Calu3 (cell line): ENCODE data around the gene LIMCH1. TPM values are rescaled to one million over a fixed set of nuclear protein-coding genes. Genes with fewer than 3 reads are reported as not detected.
"Not testable (repeated sequence)": the region's sequence is repeated elsewhere in the genome, so short reads cannot be mapped to it uniquely, and the experiment has no call there.

Experiments used
- BruUV-seq: library from RNA; stranded (reverse); fragments of 400-500 nt; replicated peaks from 2 replicates; lab custom pipeline; 2021; lab: Mats Ljungman, UMichigan
- CTCF ChIA-PET: fragments of 300-600 bp; sonication (Branson Sonifier 250); formaldehyde crosslinking; loops from one replicate; lab custom pipeline; 2022; ENCODE audit warnings: antibody characterized with exemption; lab: Charles Lee
- DNase-seq: peaks from one replicate; pipeline ENCODE4 v3.0.0; 2022
- H3K27ac Mint-ChIP-seq: one replicate; pipeline ENCODE4 v1.8.0; 2022; ENCODE audit warnings: mixed read lengths; ENCODE audit not compliant: unreplicated experiment
- H3K27me3 Mint-ChIP-seq: one replicate; pipeline ENCODE4 v1.8.0; 2022; ENCODE audit warnings: mixed read lengths; ENCODE audit not compliant: unreplicated experiment
- H3K36me3 Mint-ChIP-seq: one replicate; pipeline ENCODE4 v1.8.0; 2022; ENCODE audit warnings: mild to moderate bottlenecking, moderate library complexity, mixed read lengths; ENCODE audit not compliant: insufficient read depth, unreplicated experiment
- H3K4me1 Mint-ChIP-seq: one replicate; pipeline ENCODE4 v1.8.0; 2022; ENCODE audit warnings: mild to moderate bottlenecking, low read depth, mixed read lengths; ENCODE audit not compliant: unreplicated experiment
- H3K4me3 Mint-ChIP-seq: one replicate; pipeline ENCODE4 v1.8.0; 2022; ENCODE audit warnings: mild to moderate bottlenecking, low read depth, moderate library complexity, mixed read lengths; ENCODE audit not compliant: unreplicated experiment
- H3K9me3 Mint-ChIP-seq: one replicate; pipeline ENCODE4 v1.8.0; 2022; ENCODE audit warnings: low read depth, mixed read lengths; ENCODE audit not compliant: unreplicated experiment
- intact Hi-C: fragments of 100-400 bp; cut with micrococcal nuclease; formaldehyde crosslinking; loops from one replicate; pipeline ENCODE4 v1.10.0; 2022; ENCODE audit not compliant: unreplicated experiment
- total RNA-seq: library from RNA; stranded (reverse); gene quantifications from 2 replicates; pipeline ENCODE4 v1.2.3, GENCODE V29; 2022
- TF ChIP-seq, protein P1 (sequence below): fragments of 200-600 bp; IDR thresholded peaks from one replicate; pipeline ENCODE4 v1.8.0; 2022; ENCODE audit warnings: antibody characterized with exemption; ENCODE audit not compliant: unreplicated experiment

The LIMCH1 gene
- total RNA-seq, 1 experiment from 2014 or later, result 78.7 TPM

DNA sequence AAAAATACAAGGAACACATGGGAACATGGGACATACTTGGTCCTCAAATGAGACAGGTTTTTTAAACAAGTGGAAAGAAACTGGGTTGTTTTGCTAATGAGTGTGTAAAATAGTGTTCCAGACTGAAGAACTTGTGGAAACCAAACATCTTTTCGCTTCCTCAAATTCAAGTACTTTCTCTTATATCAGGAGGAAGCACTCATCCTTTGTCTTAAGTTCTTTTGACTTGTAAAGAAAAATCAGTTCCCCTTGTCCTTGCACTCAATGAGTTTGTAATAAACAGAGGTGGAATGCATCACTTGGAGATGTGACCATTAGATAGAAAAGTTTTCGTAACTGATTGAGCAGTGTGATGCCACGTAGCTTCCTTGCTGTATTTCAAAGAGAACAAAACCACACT, 109.4 kb downstream of the LIMCH1 start:
- intact Hi-C loops, result loop anchor here (5.0 kb wide), 1 partner anchor 285 kb away; no protein-coding TSS in a partner anchor
- Mint-ChIP-seq H3K27me3 (no peaks in the 10 kb centered on the region), H3K36me3 (peaks cover 8% of the 10 kb centered on the region), H3K4me3 (no peak overlapping the region), H3K27ac (no peak overlapping the region), H3K9me3 (no peaks in the 10 kb centered on the region), H3K4me1 (peaks cover 8% of the 10 kb centered on the region)
- TF ChIP-seq, protein P1, sequence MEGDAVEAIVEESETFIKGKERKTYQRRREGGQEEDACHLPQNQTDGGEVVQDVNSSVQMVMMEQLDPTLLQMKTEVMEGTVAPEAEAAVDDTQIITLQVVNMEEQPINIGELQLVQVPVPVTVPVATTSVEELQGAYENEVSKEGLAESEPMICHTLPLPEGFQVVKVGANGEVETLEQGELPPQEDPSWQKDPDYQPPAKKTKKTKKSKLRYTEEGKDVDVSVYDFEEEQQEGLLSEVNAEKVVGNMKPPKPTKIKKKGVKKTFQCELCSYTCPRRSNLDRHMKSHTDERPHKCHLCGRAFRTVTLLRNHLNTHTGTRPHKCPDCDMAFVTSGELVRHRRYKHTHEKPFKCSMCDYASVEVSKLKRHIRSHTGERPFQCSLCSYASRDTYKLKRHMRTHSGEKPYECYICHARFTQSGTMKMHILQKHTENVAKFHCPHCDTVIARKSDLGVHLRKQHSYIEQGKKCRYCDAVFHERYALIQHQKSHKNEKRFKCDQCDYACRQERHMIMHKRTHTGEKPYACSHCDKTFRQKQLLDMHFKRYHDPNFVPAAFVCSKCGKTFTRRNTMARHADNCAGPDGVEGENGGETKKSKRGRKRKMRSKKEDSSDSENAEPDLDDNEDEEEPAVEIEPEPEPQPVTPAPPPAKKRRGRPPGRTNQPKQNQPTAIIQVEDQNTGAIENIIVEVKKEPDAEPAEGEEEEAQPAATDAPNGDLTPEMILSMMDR, result no peak
- no peak for DNase-seq
- CTCF ChIA-PET, result no interaction called here
- BruUV-seq, result no TSS peak

DNA sequence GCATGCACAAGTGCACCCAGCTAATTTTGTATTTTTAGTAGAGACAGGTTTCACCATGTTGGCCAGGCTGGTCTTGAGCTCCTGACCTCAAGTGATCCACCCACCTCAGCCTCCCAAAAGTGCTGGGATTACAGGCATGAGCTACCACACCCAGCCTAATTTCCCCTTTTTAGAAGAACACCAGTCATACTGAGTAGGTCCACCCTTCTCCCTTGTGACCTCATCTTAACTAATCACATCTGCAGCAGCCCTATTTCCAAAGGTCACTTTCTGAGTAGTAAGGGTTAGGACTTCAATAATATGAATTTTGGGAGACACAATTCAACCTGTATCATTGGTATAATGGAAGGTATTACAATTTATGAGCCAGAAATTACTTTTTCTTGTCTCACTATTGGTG, 113.2 kb downstream of the LIMCH1 start:
- H3K36me3 Mint-ChIP-seq, H3K27ac Mint-ChIP-seq, intact Hi-C loops, H3K9me3 Mint-ChIP-seq, H3K27me3 Mint-ChIP-seq, DNase-seq, BruUV-seq, CTCF ChIA-PET, H3K4me3 Mint-ChIP-seq: not testable (repeated sequence)
- peaks cover 20% of the 10 kb centered on the region for H3K4me1 Mint-ChIP-seq

DNA sequence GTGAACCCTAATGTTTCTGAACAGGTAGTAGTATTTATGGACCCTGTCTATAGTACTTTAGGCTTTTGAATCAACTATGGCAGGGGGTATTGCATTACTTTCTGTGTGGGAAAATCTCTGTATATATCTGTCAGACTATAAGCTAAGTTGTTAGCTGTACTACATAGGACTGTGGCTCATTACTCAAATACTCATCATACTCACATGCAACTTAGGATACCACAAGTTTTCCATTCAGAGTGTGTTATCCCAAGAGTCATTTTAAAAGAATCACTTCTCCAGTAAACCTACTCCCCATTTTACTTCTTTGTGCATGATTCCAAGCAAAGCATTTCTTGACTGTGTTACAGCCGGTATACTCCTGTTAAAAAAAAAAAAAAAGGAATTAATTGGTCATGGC, 115.0 kb downstream of the LIMCH1 start:
- Mint-ChIP-seq H3K27ac (no peak overlapping the region), H3K27me3 (no peaks in the 10 kb centered on the region), H3K36me3 (peaks cover 10% of the 10 kb centered on the region), H3K9me3 (no peaks in the 10 kb centered on the region), H3K4me1 (peaks cover 26% of the 10 kb centered on the region), H3K4me3 (no peak overlapping the region)
- TF ChIP-seq, protein P1, result no peak
- intact Hi-C loops, result no loop called here
- DNase-seq, result no peak
- CTCF ChIA-PET, result no interaction called here
- no TSS peak for BruUV-seq

DNA sequence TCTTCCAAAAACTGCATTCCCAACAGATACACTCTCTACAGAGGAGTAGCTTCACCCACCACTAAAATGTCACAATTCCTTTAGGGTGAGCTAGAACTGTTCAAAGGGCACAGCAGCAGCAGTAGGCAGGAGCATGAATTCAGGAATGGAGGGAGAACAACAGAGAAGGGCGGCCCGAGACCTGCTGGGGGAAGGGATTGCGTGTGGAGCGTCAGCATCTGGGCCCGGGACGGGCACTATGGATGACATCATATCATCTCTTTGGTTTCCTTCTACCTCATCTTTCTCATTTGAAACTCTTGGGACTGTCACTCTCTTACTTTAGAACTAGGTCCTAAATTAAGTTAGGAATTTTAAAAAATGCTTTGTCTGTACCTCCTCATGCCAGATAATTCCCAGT, 115.6 kb downstream of the LIMCH1 start:
- intact Hi-C loops, result no loop called here
- Mint-ChIP-seq H3K27ac (no peak overlapping the region), H3K36me3 (peaks cover 10% of the 10 kb centered on the region), H3K27me3 (no peaks in the 10 kb centered on the region), H3K4me3 (no peak overlapping the region), H3K9me3 (no peaks in the 10 kb centered on the region), H3K4me1 (peaks cover 26% of the 10 kb centered on the region)
- CTCF ChIA-PET, result no interaction called here
- BruUV-seq, result no TSS peak
- DNase-seq, result no peak
- TF ChIP-seq, protein P1, result no peak

DNA sequence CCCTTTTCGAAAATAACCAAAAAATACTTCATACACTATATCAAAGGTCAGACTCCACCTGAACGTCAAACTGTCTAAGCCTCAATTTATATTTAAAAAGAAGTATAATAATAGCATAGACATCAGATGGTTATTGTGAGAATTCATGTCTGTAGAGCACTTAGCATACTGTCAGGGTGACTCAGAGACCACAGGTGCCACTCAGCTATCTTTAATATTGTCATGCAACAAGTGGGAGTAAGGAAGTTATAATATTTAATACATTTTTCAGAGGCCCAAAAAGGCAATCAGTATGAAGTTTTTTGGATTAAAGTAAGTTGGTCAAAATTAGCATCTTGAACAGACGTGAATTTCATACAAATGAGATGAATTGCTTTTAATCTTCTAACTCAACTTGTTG, 117.2 kb downstream of the LIMCH1 start:
- CTCF ChIA-PET, result no interaction called here
- Mint-ChIP-seq H3K27ac (no peak overlapping the region), H3K36me3 (peaks cover 10% of the 10 kb centered on the region), H3K4me3 (no peak overlapping the region), H3K27me3 (no peaks in the 10 kb centered on the region), H3K4me1 (peaks cover 26% of the 10 kb centered on the region), H3K9me3 (no peaks in the 10 kb centered on the region)
- intact Hi-C loops, result loop anchor here (5.0 kb wide), 1 partner anchor 148 kb away; no protein-coding TSS in a partner anchor
- DNase-seq, result no peak
- no TSS peak for BruUV-seq
- TF ChIP-seq, protein P1, result no peak
